ENCODE data around the gene CST9. TPM values are rescaled to one million over a fixed set of nuclear protein-coding genes. Genes with fewer than 3 reads are reported as not detected.

The CST9 gene
- total RNA-seq, 4 donors from 2014 or later = not detected

DNA sequence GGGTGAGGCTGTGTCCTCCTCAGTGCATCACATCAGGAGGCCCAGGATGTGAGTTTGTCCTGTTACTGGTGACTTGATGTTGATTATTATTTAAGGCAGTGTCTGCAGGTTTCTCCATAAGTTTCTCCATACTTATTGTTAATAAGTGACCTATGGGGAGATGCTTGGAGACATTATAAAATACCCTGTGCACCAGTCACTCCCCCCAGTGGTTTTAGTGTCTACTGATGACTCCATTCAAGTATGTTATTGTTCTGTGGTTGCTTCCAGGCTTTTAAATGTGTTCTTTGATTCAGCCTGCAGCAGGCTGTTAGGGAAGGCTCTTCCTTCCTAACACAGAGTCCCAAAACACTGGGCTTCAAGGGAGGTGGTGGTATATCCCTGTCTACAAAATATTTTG is 46.7 kb upstream of the CST9 start:
- Histone ChIP-seq H3K36me3 (no peaks in the 10 kb centered on the region), H3K9me3 (no peaks in the 10 kb centered on the region), H3K27ac (no peak overlapping the region), H3K4me1 (peaks cover 0 to 7% (median 0%) of the 10 kb centered on the region in 4 donors), H3K27me3 (no peaks in the 10 kb centered on the region), H3K4me3 (no peak overlapping the region)
- DNase-seq = no peak
- no peak for TF ChIP-seq POLR2A (IDR thresholded peaks at IDR 0.05)
- TF ChIP-seq, protein P1, sequence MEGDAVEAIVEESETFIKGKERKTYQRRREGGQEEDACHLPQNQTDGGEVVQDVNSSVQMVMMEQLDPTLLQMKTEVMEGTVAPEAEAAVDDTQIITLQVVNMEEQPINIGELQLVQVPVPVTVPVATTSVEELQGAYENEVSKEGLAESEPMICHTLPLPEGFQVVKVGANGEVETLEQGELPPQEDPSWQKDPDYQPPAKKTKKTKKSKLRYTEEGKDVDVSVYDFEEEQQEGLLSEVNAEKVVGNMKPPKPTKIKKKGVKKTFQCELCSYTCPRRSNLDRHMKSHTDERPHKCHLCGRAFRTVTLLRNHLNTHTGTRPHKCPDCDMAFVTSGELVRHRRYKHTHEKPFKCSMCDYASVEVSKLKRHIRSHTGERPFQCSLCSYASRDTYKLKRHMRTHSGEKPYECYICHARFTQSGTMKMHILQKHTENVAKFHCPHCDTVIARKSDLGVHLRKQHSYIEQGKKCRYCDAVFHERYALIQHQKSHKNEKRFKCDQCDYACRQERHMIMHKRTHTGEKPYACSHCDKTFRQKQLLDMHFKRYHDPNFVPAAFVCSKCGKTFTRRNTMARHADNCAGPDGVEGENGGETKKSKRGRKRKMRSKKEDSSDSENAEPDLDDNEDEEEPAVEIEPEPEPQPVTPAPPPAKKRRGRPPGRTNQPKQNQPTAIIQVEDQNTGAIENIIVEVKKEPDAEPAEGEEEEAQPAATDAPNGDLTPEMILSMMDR (IDR thresholded peaks at IDR 0.05) = no peak

DNA sequence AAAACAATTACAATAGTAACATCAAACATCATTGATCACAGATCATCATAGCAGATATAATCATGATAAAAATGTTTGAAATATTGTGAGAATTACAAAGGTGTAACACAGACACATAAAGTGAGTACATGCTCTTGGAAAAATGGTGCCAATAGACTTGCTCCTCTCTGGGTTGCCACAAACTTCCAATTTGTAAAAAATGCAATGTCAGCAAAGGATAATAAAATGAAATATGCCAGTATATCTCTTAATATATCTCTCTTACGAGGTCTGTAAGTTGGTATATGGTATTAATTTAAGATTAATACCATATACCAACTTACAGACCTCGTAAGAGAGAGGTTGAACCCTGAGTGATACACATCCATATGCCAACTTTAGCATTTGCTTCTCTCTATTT is 45.4 kb upstream of the CST9 start:
- Histone ChIP-seq H3K36me3 (no peaks in the 10 kb centered on the region), H3K9me3 (no peaks in the 10 kb centered on the region), H3K4me3 (no peak overlapping the region), H3K4me1 (peaks cover 0 to 7% (median 0%) of the 10 kb centered on the region in 4 donors), H3K27ac (no peak overlapping the region), H3K27me3 (no peaks in the 10 kb centered on the region)
- no peak for TF ChIP-seq POLR2A (IDR thresholded peaks at IDR 0.05)
- TF ChIP-seq, protein P1 (IDR thresholded peaks at IDR 0.05) = no peak
- DNase-seq = no peak

DNA sequence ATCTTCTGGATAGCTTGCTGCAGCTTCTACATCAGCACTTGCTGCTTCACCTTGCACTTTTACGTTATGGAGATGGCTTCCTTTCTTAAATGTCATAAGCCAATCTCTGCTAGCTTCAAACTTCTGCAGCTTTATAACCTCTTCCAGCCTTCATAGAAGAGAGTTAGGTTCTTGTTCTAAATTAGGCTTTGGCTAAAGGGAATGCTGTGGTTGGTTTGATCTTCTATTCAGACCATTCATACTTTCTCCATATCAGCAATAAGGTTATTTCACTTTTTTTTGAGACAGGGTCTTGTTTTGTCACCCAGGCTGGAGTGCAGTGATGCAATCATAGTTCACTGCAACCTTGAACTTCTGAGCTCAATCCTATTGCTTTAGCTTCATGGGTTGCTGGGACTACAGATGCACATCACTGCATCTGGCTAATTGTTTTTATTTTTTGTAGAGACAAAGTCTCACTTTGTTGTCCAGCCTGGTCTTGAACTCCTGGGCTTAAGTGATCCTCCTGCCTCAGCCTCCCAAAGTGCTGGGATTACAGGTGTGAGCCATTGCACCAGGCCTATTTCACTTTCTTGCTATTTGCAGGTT is 44.2 kb upstream of the CST9 start:
- no peaks in the 10 kb centered on the region for H3K36me3 ChIP-seq
- H3K9me3 ChIP-seq = no peaks in the 10 kb centered on the region
- DNase-seq = no peak
- H3K27ac ChIP-seq = no peak overlapping the region
- no peak overlapping the region for H3K4me3 ChIP-seq
- H3K4me1 ChIP-seq = peaks cover 0 to 7% (median 0%) of the 10 kb centered on the region in 4 donors
- H3K27me3 ChIP-seq = no peaks in the 10 kb centered on the region
- TF ChIP-seq POLR2A (IDR thresholded peaks at IDR 0.05) = no peak
- TF ChIP-seq, protein P1 (IDR thresholded peaks at IDR 0.05) = no peak

DNA sequence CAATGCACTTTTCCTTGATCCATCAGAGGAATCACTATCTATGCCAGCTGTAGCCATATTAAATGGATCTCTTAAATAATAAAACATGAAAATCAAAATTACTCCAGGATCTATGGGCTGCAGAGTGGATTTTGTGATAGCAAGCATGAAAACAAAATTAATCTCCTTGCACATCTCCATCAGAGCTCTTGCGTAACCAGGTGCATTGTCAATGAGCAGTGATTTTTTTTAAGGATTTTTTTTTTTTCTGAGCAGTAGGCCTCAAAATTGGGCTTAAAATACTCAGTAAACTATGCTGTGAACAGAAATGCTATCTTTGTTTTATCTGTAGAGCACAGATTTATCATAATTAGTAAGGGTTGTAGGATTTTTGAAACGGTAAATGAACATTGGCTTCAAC is 43.5 kb upstream of the CST9 start:
- Histone ChIP-seq H3K27me3 (no peaks in the 10 kb centered on the region), H3K4me1 (peaks cover 0 to 7% (median 0%) of the 10 kb centered on the region in 4 donors), H3K4me3 (no peak overlapping the region), H3K9me3 (no peaks in the 10 kb centered on the region), H3K36me3 (no peaks in the 10 kb centered on the region), H3K27ac (no peak overlapping the region)
- no peak for DNase-seq
- TF ChIP-seq, protein P1 (IDR thresholded peaks at IDR 0.05) = no peak
- TF ChIP-seq POLR2A (IDR thresholded peaks at IDR 0.05) = no peak

DNA sequence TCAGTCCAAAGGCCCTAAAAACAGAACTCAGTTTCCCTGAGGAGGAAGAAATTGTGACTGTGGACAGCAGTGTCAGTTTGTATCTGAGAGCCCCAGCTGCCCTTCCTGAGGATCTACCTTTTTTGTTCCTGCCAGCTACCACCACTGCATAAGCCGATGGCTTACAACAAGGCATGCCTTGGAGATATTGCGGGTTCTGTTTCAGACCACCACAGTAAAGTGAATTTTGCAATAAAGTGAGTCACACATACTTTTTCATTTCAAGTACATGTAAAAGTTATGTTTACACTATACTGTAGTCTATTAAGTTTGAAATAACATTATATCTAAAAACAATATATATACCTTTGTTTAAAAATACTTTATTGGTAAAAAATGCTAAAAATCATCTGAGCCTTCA is 41.6 kb upstream of the CST9 start:
- Histone ChIP-seq H3K36me3 (no peaks in the 10 kb centered on the region), H3K27me3 (no peaks in the 10 kb centered on the region), H3K9me3 (no peaks in the 10 kb centered on the region), H3K4me3 (no peak overlapping the region), H3K4me1 (peaks cover 0 to under 1% (median 0%) of the 10 kb centered on the region in 4 donors), H3K27ac (no peak overlapping the region)
- DNase-seq = no peak
- TF ChIP-seq, protein P1 (IDR thresholded peaks at IDR 0.05) = no peak
- no peak for TF ChIP-seq POLR2A (IDR thresholded peaks at IDR 0.05)
